Measurements from ENCODE around the gene PCDHGB4.

Gene PCDHGB4

DNA sequence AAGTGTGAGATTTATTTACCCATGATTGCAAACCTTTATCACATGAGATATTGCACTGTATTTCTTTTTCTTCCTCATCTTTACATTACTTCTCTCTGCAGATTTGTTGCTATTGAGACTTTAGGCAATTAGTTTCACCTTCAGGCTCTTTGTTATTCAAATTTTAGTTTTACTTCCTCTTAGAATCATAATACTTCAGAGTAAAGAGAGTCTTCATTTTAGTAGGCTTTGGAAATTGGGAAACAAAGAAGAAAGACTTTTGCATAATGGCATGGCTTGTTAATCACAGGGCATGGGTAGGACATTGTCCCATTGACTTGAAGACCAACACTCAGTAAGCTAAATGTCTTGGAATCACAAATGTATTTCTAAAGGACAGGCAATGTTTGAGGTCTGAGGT, 24.8 kb upstream of the PCDHGB4 start:
- H3K14ac ChIP-seq (ENCODE audit: low read length), result no peak overlapping the region
- no peak overlapping the region for H4K8ac ChIP-seq (ENCODE audit: low read depth, low read length)
- peaks cover 0 to 2% of the 10 kb centered on the region in 2 donors for H3K36me3 ChIP-seq (replicated peaks in 1 of 2; ENCODE audit: control insufficient read depth in 2 of 2, insufficient read depth in 2 of 2, low read length in 2 of 2)
- H3K23ac ChIP-seq (ENCODE audit: low read depth, low read length, poor library complexity), result no peak overlapping the region
- no peak overlapping the region for H2AK5ac ChIP-seq (ENCODE audit: low read depth, low read length)
- H3K9ac ChIP-seq (ENCODE audit: low read depth, low read length, poor library complexity), result no peak overlapping the region
- peaks cover 2% of the 10 kb centered on the region for H3K79me1 ChIP-seq (ENCODE audit: low read depth, low read length)
- peaks cover 30 to 53% of the 10 kb centered on the region in 2 donors for H3K9me3 ChIP-seq (replicated peaks in 1 of 2; ENCODE audit: control insufficient read depth in 2 of 2, insufficient read depth in 1 of 2, low read depth in 1 of 2, low read length in 2 of 2)
- no peaks in the 10 kb centered on the region for H3K4me1 ChIP-seq (ENCODE audit: control insufficient read depth in 2 of 2, insufficient read depth in 1 of 2, low read depth in 1 of 2, low read length in 2 of 2)
- H2BK12ac ChIP-seq (ENCODE audit: low read length), result no peak overlapping the region
- no peak overlapping the region for H2BK5ac ChIP-seq (ENCODE audit: low read length)
- DNase-seq (ENCODE audit: low spot score), result no peak
- H4K91ac ChIP-seq (ENCODE audit: low read depth, low read length, poor library complexity), result no peak overlapping the region
- H2AFZ ChIP-seq (ENCODE audit: low read length), result no peak overlapping the region
- no peaks in the 10 kb centered on the region for H3K27me3 ChIP-seq (ENCODE audit: control insufficient read depth in 3 of 3, insufficient read depth in 3 of 3, low read depth in 1 of 3, low read length in 3 of 3)
- H2BK15ac ChIP-seq (ENCODE audit: low read length), result no peak overlapping the region
- no peak overlapping the region for H3K18ac ChIP-seq (ENCODE audit: low read length)
- H3K27ac ChIP-seq (replicated peaks; ENCODE audit: low read length), result no peak overlapping the region
- no peak overlapping the region for H3K4me3 ChIP-seq (ENCODE audit: low read length in 2 of 2)
- H2BK120ac ChIP-seq (ENCODE audit: low read depth, low read length), result no peak overlapping the region
- H3K4me2 ChIP-seq (ENCODE audit: insufficient read depth, low read length, poor library complexity, severe bottlenecking), result no peak overlapping the region
- H3K4ac ChIP-seq (ENCODE audit: low read length), result no peak overlapping the region

DNA sequence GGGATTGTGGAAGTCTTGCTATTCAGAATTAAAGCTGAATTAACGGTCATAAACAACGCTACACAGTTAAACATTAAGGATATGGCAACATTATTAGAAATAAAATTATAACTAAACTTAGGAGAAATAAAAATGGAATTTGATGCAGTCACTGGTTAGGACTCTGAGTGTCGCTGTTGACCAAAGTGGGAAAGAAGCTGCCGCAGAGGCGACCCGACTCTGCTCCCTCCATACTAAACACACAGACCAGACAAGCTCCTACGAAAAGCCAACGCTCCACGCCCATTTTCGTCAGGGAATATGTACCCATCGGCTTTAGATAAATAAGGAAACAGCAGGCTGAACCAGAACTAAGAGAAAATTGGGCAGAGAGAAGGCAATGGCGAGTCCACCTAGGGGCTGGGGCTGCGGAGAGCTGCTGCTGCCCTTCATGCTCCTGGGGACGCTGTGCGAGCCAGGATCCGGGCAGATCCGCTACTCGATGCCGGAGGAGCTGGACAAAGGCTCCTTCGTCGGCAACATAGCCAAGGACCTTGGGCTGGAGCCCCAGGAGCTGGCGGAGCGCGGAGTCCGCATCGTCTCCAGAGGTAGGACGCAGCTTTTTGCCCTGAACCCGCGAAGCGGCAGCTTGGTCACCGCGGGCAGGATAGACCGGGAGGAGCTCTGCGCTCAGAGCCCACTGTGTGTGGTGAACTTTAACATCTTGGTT, 23.4 kb upstream of the PCDHGB4 start, which contains the start of gene PCDHGA5:
Gene PCDHGA5 (plus strand): TSS at position 211 of the 709 bp plus-strand sequence. CDS start 169 bp downstream, at position 380.
- no peak within 1 kb of the TSS for H3K27ac ChIP-seq (replicated peaks; ENCODE audit: low read length)
- H2BK5ac ChIP-seq (ENCODE audit: low read length), result no peak within 1 kb of the TSS
- H3K4me3 ChIP-seq (ENCODE audit: low read length in 2 of 2), result no peak within 1 kb of the TSS
- H3K4ac ChIP-seq (ENCODE audit: low read length), result no peak within 1 kb of the TSS
- H3K23ac ChIP-seq (ENCODE audit: low read depth, low read length, poor library complexity), result no peak within 1 kb of the TSS
- no peak for DNase-seq (ENCODE audit: low spot score)
- H3K9ac ChIP-seq (ENCODE audit: low read depth, low read length, poor library complexity), result no peak within 1 kb of the TSS
- no peak within 1 kb of the TSS for H2AK5ac ChIP-seq (ENCODE audit: low read depth, low read length)
- H3K18ac ChIP-seq (ENCODE audit: low read length), result no peak within 1 kb of the TSS
- no peak within 1 kb of the TSS for H3K14ac ChIP-seq (ENCODE audit: low read length)
- no peak within 1 kb of the TSS for H4K8ac ChIP-seq (ENCODE audit: low read depth, low read length)
- H3K4me2 ChIP-seq (ENCODE audit: insufficient read depth, low read length, poor library complexity, severe bottlenecking), result no peak within 1 kb of the TSS
- H4K91ac ChIP-seq (ENCODE audit: low read depth, low read length, poor library complexity), result no peak within 1 kb of the TSS
- H3K4me1 ChIP-seq (ENCODE audit: control insufficient read depth in 2 of 2, insufficient read depth in 1 of 2, low read depth in 1 of 2, low read length in 2 of 2), result no peaks in the 10 kb centered on the region
- H2BK120ac ChIP-seq (ENCODE audit: low read depth, low read length), result no peak within 1 kb of the TSS
- no CpG with 5 or more reads among the region's 34 CpGs for WGBS, 2 donors (ENCODE audit: extremely low coverage in 2 of 2, insufficient read length in 2 of 2, insufficient replicate concordance in 1 of 2)
- H2AFZ ChIP-seq (ENCODE audit: low read length), result no peak within 1 kb of the TSS
- peaks cover 2% of the 10 kb centered on the region for H3K79me1 ChIP-seq (ENCODE audit: low read depth, low read length)
- H2BK12ac ChIP-seq (ENCODE audit: low read length), result no peak within 1 kb of the TSS
- peaks cover 30 to 45% of the 10 kb centered on the region in 2 donors for H3K9me3 ChIP-seq (replicated peaks in 1 of 2; ENCODE audit: control insufficient read depth in 2 of 2, insufficient read depth in 1 of 2, low read depth in 1 of 2, low read length in 2 of 2)
- peaks cover 0 to 2% of the 10 kb centered on the region in 2 donors for H3K36me3 ChIP-seq (replicated peaks in 1 of 2; ENCODE audit: control insufficient read depth in 2 of 2, insufficient read depth in 2 of 2, low read length in 2 of 2)
- no peaks in the 10 kb centered on the region for H3K27me3 ChIP-seq (ENCODE audit: control insufficient read depth in 3 of 3, insufficient read depth in 3 of 3, low read depth in 1 of 3, low read length in 3 of 3)
- H2BK15ac ChIP-seq (ENCODE audit: low read length), result no peak within 1 kb of the TSS

DNA sequence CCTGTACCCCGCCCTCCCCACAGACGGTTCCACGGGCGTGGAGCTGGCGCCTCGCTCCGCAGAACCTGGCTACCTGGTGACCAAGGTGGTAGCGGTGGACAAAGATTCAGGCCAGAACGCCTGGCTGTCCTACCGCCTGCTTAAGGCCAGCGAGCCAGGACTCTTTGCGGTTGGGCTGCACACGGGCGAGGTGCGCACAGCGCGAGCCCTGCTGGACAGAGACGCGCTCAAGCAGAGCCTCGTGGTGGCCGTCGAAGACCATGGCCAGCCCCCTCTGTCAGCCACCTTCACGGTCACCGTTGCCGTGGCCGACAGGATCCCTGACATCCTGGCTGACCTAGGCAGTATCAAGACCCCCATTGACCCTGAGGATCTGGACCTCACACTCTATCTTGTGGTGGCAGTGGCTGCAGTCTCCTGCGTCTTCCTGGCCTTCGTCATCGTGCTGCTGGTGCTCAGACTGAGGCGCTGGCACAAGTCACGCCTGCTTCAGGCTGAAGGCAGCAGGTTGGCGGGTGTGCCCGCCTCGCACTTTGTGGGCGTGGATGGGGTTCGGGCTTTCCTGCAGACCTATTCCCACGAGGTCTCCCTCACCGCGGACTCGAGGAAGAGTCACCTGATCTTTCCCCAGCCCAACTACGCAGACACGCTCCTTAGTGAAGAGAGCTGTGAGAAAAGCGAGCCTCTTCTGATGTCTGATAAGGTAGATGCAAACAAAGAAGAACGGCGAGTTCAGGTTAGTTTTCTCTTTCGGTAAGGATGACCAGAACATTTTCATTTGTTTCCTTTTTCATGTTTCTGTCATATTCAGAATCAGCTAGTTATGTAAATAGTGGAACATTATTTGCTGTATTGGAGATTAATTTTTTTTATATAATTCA, 21.2 kb upstream of the PCDHGB4 start:
- WGBS, 2 donors (ENCODE audit: extremely low coverage in 2 of 2, insufficient read length in 2 of 2, insufficient replicate concordance in 1 of 2), result no CpG with 5 or more reads among the region's 46 CpGs
- H3K36me3 ChIP-seq (replicated peaks in 1 of 2; ENCODE audit: control insufficient read depth in 2 of 2, insufficient read depth in 2 of 2, low read length in 2 of 2), result peaks cover 0 to 2% of the 10 kb centered on the region in 2 donors

More for the DNA sequence above, 21.2 kb upstream of the PCDHGB4 start:
- Histone ChIP-seq H3K9me3 (replicated peaks in 1 of 2; ENCODE audit: control insufficient read depth in 2 of 2, insufficient read depth in 1 of 2, low read depth in 1 of 2, low read length in 2 of 2) (peaks cover 30 to 43% of the 10 kb centered on the region in 2 donors), H3K14ac (ENCODE audit: low read length) (peak overlapping the region; percentile 31), H4K91ac (ENCODE audit: low read depth, low read length, poor library complexity) (no peak overlapping the region), H3K23ac (ENCODE audit: low read depth, low read length, poor library complexity) (peak overlapping the region; percentile 80), H3K4ac (ENCODE audit: low read length) (no peak overlapping the region), H3K79me1 (ENCODE audit: low read depth, low read length) (peaks cover 2% of the 10 kb centered on the region), H3K27me3 (ENCODE audit: control insufficient read depth in 3 of 3, insufficient read depth in 3 of 3, low read depth in 1 of 3, low read length in 3 of 3) (no peaks in the 10 kb centered on the region), H2BK15ac (ENCODE audit: low read length) (no peak overlapping the region), H2BK12ac (ENCODE audit: low read length) (no peak overlapping the region), H2AK5ac (ENCODE audit: low read depth, low read length) (no peak overlapping the region), H3K4me3 (ENCODE audit: low read length in 2 of 2) (no peak overlapping the region), H3K27ac (replicated peaks; ENCODE audit: low read length) (no peak overlapping the region), H2BK120ac (ENCODE audit: low read depth, low read length) (no peak overlapping the region), H4K8ac (ENCODE audit: low read depth, low read length) (peak overlapping the region; percentile 92), H2AFZ (ENCODE audit: low read length) (no peak overlapping the region), H3K9ac (ENCODE audit: low read depth, low read length, poor library complexity) (peak overlapping the region; percentile 44), H3K18ac (ENCODE audit: low read length) (peak overlapping the region; percentile 27), H3K4me1 (ENCODE audit: control insufficient read depth in 2 of 2, insufficient read depth in 1 of 2, low read depth in 1 of 2, low read length in 2 of 2) (no peaks in the 10 kb centered on the region), H2BK5ac (ENCODE audit: low read length) (peak overlapping the region; percentile 57), H3K4me2 (ENCODE audit: insufficient read depth, low read length, poor library complexity, severe bottlenecking) (no peak overlapping the region)
- DNase-seq (ENCODE audit: low spot score), result no peak

Measured in neuronal stem cell (in vitro differentiated cells).